GM12873 (cell line): ENCODE data around the gene TXLNB.

ENCODE experiments used
- CTCF ChIP-seq: IDR thresholded peaks from 2 replicates; pipeline ENCODE4 v1.5.1; 2012; ENCODE audit warnings: low read depth, mild to moderate bottlenecking, moderate library complexity, low read length, control low read depth; ENCODE audit not compliant: insufficient read depth; ENCODE audit errors: missing control alignments

The TXLNB gene

DNA sequence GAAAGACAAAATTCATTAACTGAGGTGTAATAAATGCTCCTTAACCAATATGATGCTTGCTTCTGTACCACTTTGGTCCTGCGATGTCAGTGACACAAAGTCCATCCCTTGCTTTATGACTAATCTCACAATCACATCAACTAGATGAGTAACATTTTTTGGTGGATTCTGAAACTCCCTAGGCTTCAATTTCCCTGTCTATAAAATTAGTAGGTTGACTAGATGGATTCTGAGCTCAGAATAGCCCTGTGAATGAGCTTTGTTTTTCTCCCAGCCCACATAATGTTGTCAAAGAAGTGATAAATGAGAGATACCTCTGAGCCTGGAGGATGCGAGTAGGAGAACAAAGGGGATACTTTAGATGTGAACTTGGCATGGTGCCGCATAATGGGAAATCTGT, 9.1 kb downstream of the TXLNB start:
- no peak for TF ChIP-seq CTCF

- TF ChIP-seq CTCF = no peak
Observed at GRCh38 chr6:139278190-139278589, 13.6 kb downstream of the TXLNB start.

DNA sequence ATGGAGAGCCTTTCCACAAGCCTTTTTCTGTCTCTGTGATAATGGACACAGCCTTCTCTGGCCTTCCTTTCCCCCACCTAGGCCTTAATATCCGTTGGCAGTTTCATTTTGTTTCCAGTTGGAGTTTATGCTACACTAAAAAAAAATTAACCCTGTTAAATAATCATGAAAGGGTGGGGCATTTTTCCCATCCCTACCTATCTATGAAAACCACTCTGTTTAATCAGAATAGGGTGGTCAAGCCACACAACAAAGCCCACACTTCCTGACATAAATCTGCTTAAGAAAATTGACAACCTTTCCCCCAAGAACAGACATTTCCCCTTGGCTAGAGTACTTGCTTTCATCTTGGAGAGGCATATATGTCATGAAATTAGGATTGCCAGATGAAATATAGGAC, 14.2 kb downstream of the TXLNB start:
- TF ChIP-seq CTCF = no peak

- no peak for TF ChIP-seq CTCF
Observed at GRCh38 chr6:139277161-139277560, 14.6 kb downstream of the TXLNB start.

GRCh38 chr6:139275279-139276055, 16.3 kb downstream of the TXLNB start:
- TF ChIP-seq CTCF = no peak

DNA sequence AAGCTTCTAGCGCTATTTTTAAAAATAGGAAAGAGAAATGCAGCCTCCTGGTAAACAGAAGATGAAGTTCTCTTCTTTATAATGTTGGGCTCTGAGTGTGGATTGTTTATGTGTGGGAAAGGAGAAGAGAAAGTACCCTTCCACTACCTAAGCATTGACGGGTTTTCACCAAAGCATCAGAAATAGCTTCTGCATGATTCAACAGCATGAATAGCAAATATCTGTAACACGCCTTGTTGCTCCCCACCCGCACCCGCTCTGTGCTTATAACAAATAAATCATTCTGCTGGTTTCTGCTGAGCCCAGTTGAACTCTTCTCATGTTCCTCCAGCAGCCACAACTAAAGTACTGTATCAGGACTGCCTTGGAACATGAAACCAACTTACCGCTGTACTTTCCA, 20.7 kb downstream of the TXLNB start:
- TF ChIP-seq CTCF = no peak

DNA sequence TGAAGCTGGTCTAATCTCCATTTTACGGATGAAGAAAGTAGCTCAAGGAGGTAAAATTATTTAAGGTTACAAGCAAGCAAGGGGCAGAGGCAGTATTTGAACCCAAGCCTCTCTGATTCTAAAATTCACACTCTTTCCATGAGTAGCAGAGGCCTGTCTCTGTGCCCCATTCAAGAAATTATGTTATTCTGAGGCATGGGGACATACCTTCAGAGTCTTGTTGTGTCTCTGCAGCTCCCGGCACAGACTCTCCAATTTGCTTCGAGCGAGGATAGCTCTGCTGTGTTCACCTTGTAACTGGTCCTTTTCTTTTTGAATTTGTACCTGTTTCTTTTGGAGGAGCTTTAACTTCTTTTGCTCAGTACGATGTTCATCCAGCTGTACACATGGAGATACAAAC, 21.5 kb downstream of the TXLNB start:
- no peak for TF ChIP-seq CTCF
